ENCODE measurements around the gene ZNF682. TPM values are rescaled to one million over a fixed set of nuclear protein-coding genes. Genes with fewer than 3 reads are reported as not detected.
"Not testable (repeated sequence)": the region's sequence is repeated elsewhere in the genome, so short reads cannot be mapped to it uniquely, and the experiment has no call there.

ZNF682 gene
- total RNA-seq, 1 experiment from 2014 or later: 20.5 TPM

- ChIA-PET CTCF (no interaction called here), POLR2A (no interaction called here)
- DNase-seq (ENCODE audit: low spot score) (no peak), ATAC-seq (no peak)
- Mint-ChIP-seq H3K9me3 (peaks cover 56% of the 10 kb centered on the region), H3K27me3 (ENCODE audit: low read depth) (peaks cover 21% of the 10 kb centered on the region), H3K27ac (no peak overlapping the region), H3K4me3 (no peak overlapping the region), H3K36me3 (peaks cover 41% of the 10 kb centered on the region), H3K4me1 (peaks cover 6% of the 10 kb centered on the region)
- TF ChIP-seq CBFB (CRISPR knock-in tag; IDR thresholded peaks at IDR 0.05; ENCODE audit: low read depth) (no peak), TCF7 (CRISPR knock-in tag; IDR thresholded peaks at IDR 0.05; ENCODE audit: low read depth) (no peak), NR3C1 (CRISPR knock-in tag; conservative IDR thresholded peaks at IDR 0.05; ENCODE audit: low read depth) (no peak), EMX1 (CRISPR knock-in tag; IDR thresholded peaks at IDR 0.05) (no peak), ARID4B (CRISPR knock-in tag; IDR thresholded peaks at IDR 0.05; ENCODE audit: borderline replicate concordance) (no peak), GRHL2 (CRISPR knock-in tag; IDR thresholded peaks at IDR 0.05; ENCODE audit: insufficient replicate concordance, severe bottlenecking) (no peak), ATF3 (CRISPR knock-in tag; conservative IDR thresholded peaks at IDR 0.05) (no peak), AFF4 (CRISPR knock-in tag; IDR thresholded peaks at IDR 0.05; ENCODE audit: borderline replicate concordance) (no peak), IRF2 (CRISPR knock-in tag; IDR thresholded peaks at IDR 0.05; ENCODE audit: borderline replicate concordance, low read depth) (no peak), E2F5 (CRISPR knock-in tag; IDR thresholded peaks at IDR 0.05) (no peak), NFE2L1 (CRISPR knock-in tag; IDR thresholded peaks at IDR 0.05) (no peak), MYBL2 (CRISPR knock-in tag; IDR thresholded peaks at IDR 0.05) (no peak), NFYB (CRISPR knock-in tag; conservative IDR thresholded peaks at IDR 0.05; ENCODE audit: low read depth) (no peak), CTCF (IDR thresholded peaks at IDR 0.05) (no peak)
Measured at GRCh38 chr19:19966862-19967261, 72.4 kb downstream of the ZNF682 start.

GRCh38 chr19:19966126-19966525, 73.2 kb downstream of the ZNF682 start:
- peaks cover 21% of the 10 kb centered on the region for H3K27me3 Mint-ChIP-seq (ENCODE audit: low read depth)
- ATAC-seq; POLR2A ChIA-PET; H3K27ac Mint-ChIP-seq; H3K4me1 Mint-ChIP-seq; CTCF ChIA-PET; DNase-seq (ENCODE audit: low spot score); H3K4me3 Mint-ChIP-seq: not testable (repeated sequence)
- H3K9me3 Mint-ChIP-seq: peaks cover 54% of the 10 kb centered on the region
- H3K36me3 Mint-ChIP-seq: peaks cover 41% of the 10 kb centered on the region

Measured in WTC11 (cell line).